ENCODE data around the gene COQ5. TPM values are rescaled to one million over a fixed set of nuclear protein-coding genes. Genes with fewer than 3 reads are reported as not detected.
"Not testable (repeated sequence)": the region's sequence is repeated elsewhere in the genome, so short reads cannot be mapped to it uniquely, and the experiment has no call there.

COQ5 gene
- total RNA-seq (2014; rRNA removed; shearing (Covaris generic)) = 12.9 and 14.2 TPM in 2 replicates

GRCh38 chr12:120528861-120529525, at the start of gene COQ5:
Gene COQ5 (minus strand): TSS chr12:120529158. CDS start chr12:120529141, 17 bp downstream.
- peak; percentile 86 for DNase-seq (ENCODE audit: low spot score)

- no peak for DNase-seq (ENCODE audit: low spot score)
Measured at GRCh38 chr12:120574106-120574505, 45.1 kb upstream of the COQ5 start.

- no peak for DNase-seq (ENCODE audit: low spot score)
Measured at GRCh38 chr12:120573560-120573959, 44.6 kb upstream of the COQ5 start.

- DNase-seq (ENCODE audit: low spot score) = no peak
Measured at GRCh38 chr12:120571299-120571698, 42.3 kb upstream of the COQ5 start.

- no peak for DNase-seq (ENCODE audit: low spot score)
Measured at GRCh38 chr12:120563495-120563894, 34.5 kb upstream of the COQ5 start.

- no peak for DNase-seq (ENCODE audit: low spot score)
Measured at GRCh38 chr12:120562906-120563305, 33.9 kb upstream of the COQ5 start.

- no peak for DNase-seq (ENCODE audit: low spot score)
Measured at GRCh38 chr12:120557589-120557988, 28.6 kb upstream of the COQ5 start.

- no peak for DNase-seq (ENCODE audit: low spot score)
Measured at GRCh38 chr12:120554678-120555077, 25.7 kb upstream of the COQ5 start.

GRCh38 chr12:120546050-120546386, 17.1 kb upstream of the COQ5 start:
- DNase-seq (ENCODE audit: low spot score) = no peak

- no peak for DNase-seq (ENCODE audit: low spot score)
Measured at GRCh38 chr12:120544691-120545090, 15.7 kb upstream of the COQ5 start.

GRCh38 chr12:120542166-120542565, 13.2 kb upstream of the COQ5 start:
- no peak for DNase-seq (ENCODE audit: low spot score)

- DNase-seq (ENCODE audit: low spot score) = no peak
Measured at GRCh38 chr12:120540445-120540844, 11.5 kb upstream of the COQ5 start.

- peak; percentile 24 for DNase-seq (ENCODE audit: low spot score)
Measured at GRCh38 chr12:120539303-120539702, 10.3 kb upstream of the COQ5 start.

GRCh38 chr12:120538281-120539156, 9.6 kb upstream of the COQ5 start:
- peak; percentile 91 for DNase-seq (ENCODE audit: low spot score)

- DNase-seq (ENCODE audit: low spot score) = no peak
Measured at GRCh38 chr12:120537856-120538220, 8.9 kb upstream of the COQ5 start.

GRCh38 chr12:120536064-120536791, 7.3 kb upstream of the COQ5 start:
- DNase-seq (ENCODE audit: low spot score) = peak; percentile 74

- DNase-seq (ENCODE audit: low spot score) = peak; percentile 78
Measured at GRCh38 chr12:120534703-120535655, 6.0 kb upstream of the COQ5 start.

GRCh38 chr12:120534203-120534702, 5.3 kb upstream of the COQ5 start, which contains the start of gene RNF10:
Gene RNF10 (plus strand): TSS chr12:120534356. CDS start chr12:120534812, 456 bp downstream.
- DNase-seq (ENCODE audit: low spot score) = peak; percentile 88

- no peak for DNase-seq (ENCODE audit: low spot score)
Measured at GRCh38 chr12:120532701-120533238, 3.8 kb upstream of the COQ5 start.

- not testable (repeated sequence) for DNase-seq (ENCODE audit: low spot score)
Measured at GRCh38 chr12:120530418-120530761, 1.4 kb upstream of the COQ5 start.

Data from HT-29 (cell line).